Caki2 (cell line): Measurements from ENCODE around the gene BTRC. TPM values are rescaled to one million over a fixed set of nuclear protein-coding genes. Genes with fewer than 3 reads are reported as not detected.
A peak's percentile ranks its signal among the peaks of the same experiment; 100 is the strongest.
"Not testable (repeated sequence)": the region's sequence is repeated elsewhere in the genome, so short reads cannot be mapped to it uniquely, and the experiment has no call there.

ENCODE experiments used
- DNase-seq: peaks from one replicate; pipeline ENCODE4 v3.0.0-alpha.2; 2015; ENCODE audit warnings: low read depth
- in situ Hi-C: cut with HindIII; loops from 2 replicates; pipeline ENCODE4 v1.10.0; 2016; ENCODE audit warnings: low sequenced_read_pairs, low pct_unique_long_range_greater_than_20kb, mixed read lengths
- total RNA-seq: library from RNA; depleted of rRNA; stranded (reverse); fragments of >200 nt; shearing (Covaris generic); gene quantifications from 2 replicates; pipeline ENCODE4 v1.2.3, GENCODE V29; 2014; ENCODE audit warnings: low replicate concordance

BTRC gene
- total RNA-seq, 1 experiment from 2014 or later, result 11.3 TPM

- DNase-seq, result no peak
Measured at GRCh38 chr10:101415884-101416283, 61.9 kb downstream of the BTRC start.

DNA sequence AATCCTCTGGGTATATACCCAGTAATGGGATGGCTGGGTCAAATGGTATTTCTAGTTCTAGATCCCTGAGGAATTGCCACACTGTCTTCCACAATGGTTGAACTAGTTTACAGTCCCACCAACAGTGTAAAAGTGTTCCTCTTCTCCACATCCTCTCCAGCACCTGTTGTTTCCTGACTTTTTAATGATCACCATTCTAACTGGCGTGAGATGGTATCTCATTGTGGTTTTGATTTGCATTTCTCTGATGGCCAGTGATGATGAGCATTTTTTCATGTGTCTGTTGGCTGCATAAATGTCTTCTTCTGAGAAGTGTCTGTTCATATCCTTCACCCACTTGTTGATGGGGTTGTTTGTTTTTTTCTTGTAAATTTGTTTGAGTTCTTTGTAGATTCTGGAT lies 68.0 kb downstream of the BTRC start:
- DNase-seq, in situ Hi-C loops: not testable (repeated sequence)

More at GRCh38 chr10:101415884-101416283, 61.9 kb downstream of the BTRC start:
- in situ Hi-C loops, result no loop called here

- in situ Hi-C loops, result no loop called here
- no peak for DNase-seq
Measured at GRCh38 chr10:101425535-101425934, 71.6 kb downstream of the BTRC start.

DNA sequence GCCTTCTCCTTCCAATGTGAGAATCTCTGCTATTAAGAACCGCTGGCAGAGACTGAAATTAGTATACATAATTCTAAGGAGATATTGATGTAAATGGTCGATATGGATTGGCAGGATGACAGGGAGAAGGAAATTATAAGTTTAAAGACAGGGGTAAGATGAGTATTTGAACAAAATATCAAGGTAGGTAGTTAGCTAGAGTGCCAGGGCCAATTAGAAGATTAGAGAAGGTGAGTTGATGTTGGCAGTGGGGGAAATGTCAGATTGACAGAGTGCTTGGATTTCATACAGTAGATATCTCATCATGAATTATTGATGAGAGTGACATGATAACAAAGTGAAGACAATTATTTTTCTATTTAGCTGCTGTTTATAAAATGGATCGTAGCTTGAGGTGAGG lies 74.1 kb downstream of the BTRC start:
- no peak for DNase-seq
- in situ Hi-C loops, result no loop called here

GRCh38 chr10:101429423-101429822 lies 75.5 kb downstream of the BTRC start:
- DNase-seq, result no peak
- in situ Hi-C loops, result no loop called here

DNA sequence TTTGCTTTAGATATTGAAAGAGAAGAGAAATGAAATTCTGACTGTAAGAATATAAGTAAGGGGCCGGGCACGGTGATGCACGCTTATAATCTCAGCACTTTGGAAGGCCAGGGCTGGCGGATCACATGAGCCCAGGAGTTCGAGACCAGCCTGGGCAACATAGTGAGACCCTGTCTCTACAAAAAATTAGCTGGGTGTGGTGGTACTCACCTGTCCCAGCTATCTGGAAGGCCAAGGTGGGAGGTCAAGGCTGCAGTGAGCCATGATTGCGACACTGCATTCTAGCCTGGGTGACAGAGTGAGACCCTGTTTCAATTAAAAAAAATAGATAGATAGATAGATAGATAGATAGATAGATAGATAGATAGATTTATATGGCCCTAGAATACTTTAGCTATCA lies 82.3 kb downstream of the BTRC start:
- DNase-seq, result no peak
- in situ Hi-C loops, result no loop called here

DNA sequence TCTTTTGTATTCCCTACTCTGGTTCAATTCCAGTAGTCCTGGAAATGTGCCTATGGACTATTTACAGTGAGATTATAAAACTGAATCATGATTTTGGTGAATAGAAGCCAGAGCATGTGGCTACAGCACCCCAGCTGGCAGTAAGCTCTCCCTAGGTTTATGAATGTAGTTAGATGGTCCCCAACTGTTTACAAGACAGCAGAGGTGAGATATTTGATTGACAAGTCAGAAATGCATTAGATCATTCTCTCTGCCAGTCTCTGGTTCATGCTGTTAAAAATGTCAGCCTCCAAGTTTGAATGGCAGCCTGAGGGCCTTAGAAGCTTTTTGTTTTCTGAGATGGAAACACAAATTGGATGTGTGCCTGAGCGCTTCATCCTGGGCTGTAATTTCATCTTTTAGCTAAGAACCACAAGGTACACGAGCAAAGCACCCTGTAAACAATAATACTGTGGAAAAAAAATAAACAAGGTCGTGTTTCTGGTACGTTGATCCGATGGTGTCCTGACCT lies 85.0 kb downstream of the BTRC start:
- in situ Hi-C loops, result no loop called here
- DNase-seq, result no peak

DNA sequence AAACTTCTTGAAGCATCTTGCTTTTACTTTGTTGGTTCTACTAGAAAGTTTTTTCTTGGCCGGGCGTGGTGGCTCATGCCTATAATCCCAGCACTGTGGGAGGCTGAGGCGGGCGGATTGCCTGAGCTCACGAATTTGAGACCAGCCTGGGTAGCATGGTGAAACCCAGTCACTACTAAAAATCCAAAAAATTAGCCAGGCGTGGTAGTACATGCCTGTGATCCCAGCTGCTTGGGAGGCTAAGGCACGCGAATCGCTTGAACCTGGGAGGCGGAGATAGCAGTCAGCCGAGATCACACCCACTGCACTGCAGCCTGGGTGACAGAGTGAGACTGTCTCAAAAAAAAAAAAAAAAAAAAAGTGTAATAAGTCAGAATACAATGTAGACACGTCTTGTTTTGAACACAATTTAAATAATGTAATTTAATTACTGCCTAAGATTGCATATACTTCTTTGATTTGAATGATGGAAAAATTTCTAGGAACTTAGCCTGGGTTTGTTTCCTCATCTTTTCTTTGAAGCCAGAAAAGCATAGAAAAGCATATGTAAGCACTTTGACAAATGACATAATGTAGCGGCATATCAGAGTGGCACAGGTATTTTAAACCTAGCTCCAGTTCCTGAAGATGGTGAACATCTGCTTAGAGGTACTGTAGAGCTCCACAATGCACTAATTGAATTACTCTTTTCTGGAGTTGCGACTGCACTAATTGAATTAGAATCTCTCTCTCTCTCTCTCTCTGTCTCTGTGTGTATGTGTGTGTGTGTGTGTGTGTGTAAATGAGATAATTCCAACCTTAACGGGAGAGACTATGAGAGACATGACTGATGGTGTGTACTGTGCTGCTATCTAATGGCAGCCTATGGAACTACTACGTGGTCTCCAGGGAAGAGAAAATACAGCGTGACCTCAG lies 87.8 kb downstream of the BTRC start:
- in situ Hi-C loops, result no loop called here
- peak; percentile 80 for DNase-seq

GRCh38 chr10:101442456-101442800 lies 88.5 kb downstream of the BTRC start:
- DNase-seq, result no peak
- in situ Hi-C loops, result no loop called here

DNA sequence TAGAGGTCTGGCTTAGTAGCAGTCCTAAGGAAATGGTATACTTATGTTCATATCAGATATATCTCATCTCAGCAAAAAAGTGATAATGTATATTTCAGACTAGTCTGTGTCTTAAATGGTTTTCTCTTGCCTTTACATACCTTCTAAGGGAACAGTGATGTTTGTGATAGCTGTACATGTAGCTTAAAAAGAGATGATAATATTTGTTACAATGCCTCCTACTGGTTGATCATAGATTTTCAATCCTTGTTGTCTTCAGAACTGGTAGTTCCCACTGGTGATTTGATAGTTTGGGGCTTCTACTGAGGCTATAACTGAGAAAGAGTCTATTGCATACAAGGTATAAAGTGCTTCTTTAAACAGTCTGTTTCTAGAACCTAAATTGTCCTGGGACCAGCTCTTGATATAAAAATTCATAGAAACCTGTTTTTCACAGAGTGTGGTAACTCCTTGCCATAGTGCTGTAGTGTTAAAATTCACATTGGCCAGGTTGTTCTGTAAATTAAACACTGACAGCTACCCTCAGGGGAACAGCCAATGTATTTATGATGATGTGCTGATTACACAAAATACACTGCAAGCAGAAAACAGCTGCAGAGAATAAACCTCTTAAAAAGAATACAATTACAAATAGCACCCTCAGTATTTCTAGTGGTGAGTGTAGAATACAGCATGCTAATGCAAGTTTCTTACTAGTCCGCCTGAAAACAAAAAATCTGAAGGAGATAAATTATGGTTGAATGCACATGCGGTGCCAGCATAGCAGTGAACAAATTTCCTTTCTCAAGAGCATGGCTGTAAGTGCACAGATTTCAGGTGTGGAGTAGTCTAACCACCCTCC lies 90.3 kb downstream of the BTRC start:
- DNase-seq, result no peak
- in situ Hi-C loops, result no loop called here

DNA sequence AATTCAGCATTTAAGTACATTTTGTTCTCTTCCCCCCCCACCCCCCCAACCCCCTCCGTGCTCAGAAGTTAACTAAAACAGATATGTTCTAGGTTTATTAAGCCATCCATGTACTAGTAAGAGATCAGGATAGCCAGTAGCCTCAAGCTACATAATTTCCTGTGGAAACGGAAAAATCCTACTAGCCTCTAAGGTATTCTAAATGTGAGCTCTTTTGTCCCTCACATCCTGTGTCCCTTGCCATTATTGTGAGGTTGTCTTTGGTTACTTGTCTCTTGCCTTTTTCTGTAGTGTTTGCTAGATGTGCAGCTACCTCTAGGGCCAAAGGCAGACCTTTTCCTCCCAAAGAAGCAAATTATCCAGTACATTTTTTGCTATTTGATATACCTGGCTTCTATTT lies 92.1 kb downstream of the BTRC start:
- no peak for DNase-seq
- in situ Hi-C loops, result no loop called here

GRCh38 chr10:101446947-101447346 lies 93.0 kb downstream of the BTRC start:
- DNase-seq, result no peak
- in situ Hi-C loops, result no loop called here

- in situ Hi-C loops, result no loop called here
- DNase-seq, result no peak
Measured at GRCh38 chr10:101447477-101447876, 93.5 kb downstream of the BTRC start.

DNA sequence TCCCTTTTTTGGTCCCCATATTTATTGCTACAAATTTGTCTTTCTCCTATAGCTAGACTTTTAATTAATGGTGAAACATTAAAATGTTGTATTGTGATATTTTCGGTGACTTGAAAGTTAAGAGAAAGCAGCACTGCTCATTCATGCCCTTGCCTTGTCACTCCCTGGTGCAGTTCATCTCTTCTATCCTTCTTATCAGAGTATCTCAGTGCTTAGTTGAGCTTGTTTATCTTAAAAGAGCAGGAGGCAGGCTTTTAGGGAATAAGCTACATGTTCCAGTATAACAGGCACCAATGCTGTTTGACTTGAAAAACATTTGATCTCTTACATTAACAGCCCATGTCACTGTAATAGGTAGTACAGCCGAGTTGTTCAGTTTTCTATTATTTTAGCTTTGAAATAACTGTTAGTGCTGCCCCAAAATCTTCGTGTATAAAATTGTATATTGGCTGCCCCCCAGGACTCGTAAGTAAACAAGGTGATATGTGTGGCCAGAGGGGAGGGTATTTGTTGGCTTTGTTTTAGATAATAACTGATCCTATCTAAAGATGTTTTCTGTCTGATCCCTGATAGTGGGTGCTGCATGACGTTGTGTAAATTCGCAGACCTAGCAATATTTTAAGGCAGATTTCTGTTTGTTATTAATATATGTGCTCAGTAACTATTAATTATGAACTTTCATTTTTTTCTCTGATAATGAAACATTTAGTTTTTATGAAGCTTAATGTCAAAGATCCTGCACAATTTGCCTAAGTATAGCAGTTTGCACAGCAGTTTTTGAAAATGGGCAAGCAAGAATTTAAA lies 96.5 kb downstream of the BTRC start:
- in situ Hi-C loops, result no loop called here
- no peak for DNase-seq

DNA sequence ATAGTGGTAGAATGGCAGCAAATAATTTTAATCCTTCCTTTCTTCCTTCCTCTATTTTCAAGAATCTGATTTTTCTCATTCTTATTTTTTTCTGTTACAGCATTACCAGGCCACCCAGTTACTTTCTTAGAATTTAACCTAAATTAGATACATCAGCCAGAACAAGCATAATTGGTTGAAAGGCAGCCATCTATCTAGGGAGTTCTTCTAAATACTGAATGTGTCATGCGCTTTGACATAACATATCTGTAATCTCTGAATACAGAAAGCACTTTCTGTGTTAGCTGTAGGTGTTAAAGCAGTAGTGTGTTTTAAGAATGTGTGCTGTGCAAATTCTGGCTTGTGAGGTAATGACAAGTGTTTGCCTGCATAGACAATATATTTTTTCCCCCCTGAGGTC lies 97.3 kb downstream of the BTRC start:
- in situ Hi-C loops, result no loop called here
- DNase-seq, result no peak

DNA sequence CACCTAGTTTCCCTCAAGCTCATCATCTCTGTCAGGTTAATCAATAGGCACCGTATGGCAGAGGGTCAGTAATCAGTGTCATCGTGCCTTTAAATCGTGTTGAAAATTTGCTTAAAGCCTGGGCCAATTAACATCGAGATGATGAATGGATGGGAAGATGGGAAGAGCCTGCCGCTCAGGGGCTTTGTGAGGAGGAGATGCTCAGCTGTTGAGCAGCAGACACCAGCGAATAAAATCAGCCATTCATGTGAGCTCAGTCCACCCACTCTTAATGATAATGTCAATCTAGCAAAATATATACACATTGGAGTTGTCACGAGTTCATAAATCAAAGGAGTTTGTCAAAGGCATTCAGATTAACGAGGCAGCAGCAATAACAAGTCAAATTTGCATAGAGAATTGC lies 97.7 kb downstream of the BTRC start:
- DNase-seq, result no peak
- in situ Hi-C loops, result no loop called here

DNA sequence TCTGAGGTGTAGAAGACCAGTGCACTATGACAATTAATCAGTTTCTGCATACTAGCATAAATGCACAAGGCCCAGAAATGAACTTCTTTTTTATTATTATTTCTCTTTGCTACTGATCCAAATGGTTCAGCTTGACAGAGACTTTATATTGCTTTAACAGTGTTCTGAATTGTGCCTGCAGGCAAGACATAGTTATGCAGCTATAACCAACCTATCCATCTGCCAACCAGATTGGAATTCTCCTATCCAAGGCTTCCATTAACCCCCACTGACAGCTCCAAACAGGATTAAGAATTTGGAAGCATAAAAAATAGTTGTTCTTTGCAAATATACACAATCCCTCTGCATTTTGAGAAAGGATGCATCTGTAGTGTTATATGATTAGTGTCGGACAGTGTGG lies 98.2 kb downstream of the BTRC start:
- in situ Hi-C loops, result no loop called here
- no peak for DNase-seq

DNA sequence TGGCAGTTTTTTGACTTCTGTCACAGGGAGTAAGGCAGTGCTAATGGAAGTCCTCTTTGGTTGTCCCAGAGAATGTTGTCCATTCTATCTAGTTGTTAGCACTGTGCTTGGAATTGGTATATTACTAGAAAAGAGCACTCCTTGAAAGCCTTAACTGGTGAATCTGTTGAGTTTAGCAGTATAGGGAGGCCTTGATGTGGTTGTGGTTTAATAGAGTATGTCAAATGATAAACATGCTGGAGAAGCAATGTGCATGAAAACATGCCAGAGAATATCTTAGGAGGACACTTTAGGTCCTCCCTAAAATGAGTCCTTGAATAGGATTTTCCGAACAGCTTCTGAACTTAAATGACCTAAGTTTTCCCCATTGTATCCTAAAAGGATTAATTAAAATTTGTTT lies 98.6 kb downstream of the BTRC start:
- in situ Hi-C loops, result no loop called here

More for the DNA sequence above, 98.6 kb downstream of the BTRC start:
- no peak for DNase-seq
